ENCODE measurements around the gene TM9SF4.

DNA sequence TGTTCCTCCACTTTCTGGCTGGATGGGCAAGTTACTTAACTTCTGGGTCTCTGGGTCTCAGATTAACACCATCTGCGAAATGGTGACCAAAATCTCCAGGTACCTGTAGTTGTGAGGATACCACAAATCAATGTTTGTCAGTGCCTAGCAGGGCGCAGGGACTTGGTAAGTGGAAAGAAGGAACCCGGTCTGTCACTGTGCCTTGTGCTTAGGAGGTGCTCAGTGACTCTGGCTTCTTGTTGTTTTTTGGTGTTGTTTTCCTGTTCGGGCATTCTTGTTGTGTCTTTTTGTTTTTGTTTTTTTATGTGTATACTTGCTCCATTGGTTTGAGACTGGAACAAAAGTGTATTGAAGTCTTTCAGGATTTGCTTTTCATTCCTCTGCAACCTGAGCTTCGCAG, 17.8 kb downstream of the TM9SF4 start:
- no peak for TF ChIP-seq GABPA (IDR thresholded peaks at IDR 0.05; ENCODE audit: borderline replicate concordance, insufficient read depth, low read length)
- TF ChIP-seq POLR2AphosphoS5 (IDR thresholded peaks at IDR 0.05; ENCODE audit: low read depth, low read length), result no peak
- TF ChIP-seq, protein P1, sequence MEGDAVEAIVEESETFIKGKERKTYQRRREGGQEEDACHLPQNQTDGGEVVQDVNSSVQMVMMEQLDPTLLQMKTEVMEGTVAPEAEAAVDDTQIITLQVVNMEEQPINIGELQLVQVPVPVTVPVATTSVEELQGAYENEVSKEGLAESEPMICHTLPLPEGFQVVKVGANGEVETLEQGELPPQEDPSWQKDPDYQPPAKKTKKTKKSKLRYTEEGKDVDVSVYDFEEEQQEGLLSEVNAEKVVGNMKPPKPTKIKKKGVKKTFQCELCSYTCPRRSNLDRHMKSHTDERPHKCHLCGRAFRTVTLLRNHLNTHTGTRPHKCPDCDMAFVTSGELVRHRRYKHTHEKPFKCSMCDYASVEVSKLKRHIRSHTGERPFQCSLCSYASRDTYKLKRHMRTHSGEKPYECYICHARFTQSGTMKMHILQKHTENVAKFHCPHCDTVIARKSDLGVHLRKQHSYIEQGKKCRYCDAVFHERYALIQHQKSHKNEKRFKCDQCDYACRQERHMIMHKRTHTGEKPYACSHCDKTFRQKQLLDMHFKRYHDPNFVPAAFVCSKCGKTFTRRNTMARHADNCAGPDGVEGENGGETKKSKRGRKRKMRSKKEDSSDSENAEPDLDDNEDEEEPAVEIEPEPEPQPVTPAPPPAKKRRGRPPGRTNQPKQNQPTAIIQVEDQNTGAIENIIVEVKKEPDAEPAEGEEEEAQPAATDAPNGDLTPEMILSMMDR (IDR thresholded peaks at IDR 0.05; ENCODE audit: control extremely low read depth in 1 of 3, insufficient read depth in 1 of 3, low read depth in 1 of 3, low read length in 3 of 3), result no peak
- no peak for TF ChIP-seq EZH2 (IDR thresholded peaks at IDR 0.05; ENCODE audit: low read depth, low read length, severe bottlenecking)
- TF ChIP-seq PHF8 (conservative IDR thresholded peaks at IDR 0.05; ENCODE audit: low read depth, low read length), result no peak
- no peak for TF ChIP-seq BRCA1 (IDR thresholded peaks at IDR 0.05; ENCODE audit: low read depth, low read length)

All from H1 (cell line).